ELF-1 (cell line): ENCODE data around the gene PUM2.
A peak's percentile ranks its signal among the peaks of the same experiment; 100 is the strongest.

Experiments used
- DNase-seq: peaks from one replicate; pipeline ENCODE4 v3.0.0-alpha.2; 2016; ENCODE audit warnings: low read depth, low spot score

Gene PUM2

GRCh38 chr2:20348542-20348941, 2.1 kb downstream of the PUM2 start:
- peak; percentile 61 for DNase-seq

DNA sequence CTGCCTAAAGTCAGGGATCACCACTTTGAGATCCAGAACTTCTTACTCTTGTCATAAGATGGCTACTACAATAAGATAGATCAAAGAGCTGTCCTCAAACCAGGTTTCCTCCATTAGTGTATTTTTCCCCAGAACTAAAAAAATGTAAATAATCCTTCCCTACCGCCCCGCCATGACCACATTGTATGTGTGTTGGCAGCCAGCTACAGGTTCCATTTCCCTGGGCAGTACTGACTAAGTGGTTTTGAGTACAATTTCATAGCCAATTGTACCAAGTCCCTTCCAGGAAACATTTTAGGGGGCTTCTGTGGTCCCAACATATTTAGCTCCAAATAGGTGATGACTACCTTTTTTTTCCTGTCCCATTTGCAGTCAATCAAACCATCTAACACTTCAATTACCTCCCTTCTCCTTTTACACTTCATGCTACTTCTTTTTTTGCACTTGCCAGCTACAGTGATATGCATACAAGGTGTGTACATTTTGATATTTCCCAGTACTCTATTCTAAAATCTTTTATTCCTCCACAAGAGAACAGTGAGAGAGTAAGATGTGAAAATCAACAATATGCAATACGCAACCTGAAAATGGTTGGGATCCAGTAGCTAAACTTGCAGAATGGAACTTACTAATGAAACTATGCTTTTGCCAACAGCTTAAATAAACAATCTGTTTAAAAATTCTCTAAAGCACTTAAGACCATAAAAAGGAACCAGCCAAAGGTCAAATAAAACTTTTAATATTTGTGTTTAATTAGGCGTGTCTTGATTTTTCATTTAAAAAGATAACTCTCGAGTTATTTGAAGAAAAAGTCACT, 3.9 kb downstream of the PUM2 start:
- no peak for DNase-seq

DNA sequence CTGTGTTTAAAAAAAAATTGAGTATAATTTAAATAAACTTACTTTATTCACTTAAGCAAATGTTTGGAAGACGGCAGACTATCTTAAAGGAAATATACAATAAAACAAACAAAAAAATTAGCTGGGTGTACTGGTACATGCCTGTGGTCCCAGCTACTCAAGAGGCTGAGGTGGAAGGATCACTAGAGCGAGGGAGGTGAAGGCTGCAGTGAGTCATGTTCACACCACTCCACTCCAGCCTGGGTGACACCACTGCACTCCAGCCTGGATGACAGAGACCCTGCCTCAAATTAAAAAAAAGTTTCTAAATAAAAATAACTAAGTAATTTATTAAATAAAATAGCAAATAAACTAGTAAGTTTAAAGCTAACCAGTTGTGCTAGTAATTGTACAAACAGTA, 7.5 kb downstream of the PUM2 start:
- no peak for DNase-seq

DNA sequence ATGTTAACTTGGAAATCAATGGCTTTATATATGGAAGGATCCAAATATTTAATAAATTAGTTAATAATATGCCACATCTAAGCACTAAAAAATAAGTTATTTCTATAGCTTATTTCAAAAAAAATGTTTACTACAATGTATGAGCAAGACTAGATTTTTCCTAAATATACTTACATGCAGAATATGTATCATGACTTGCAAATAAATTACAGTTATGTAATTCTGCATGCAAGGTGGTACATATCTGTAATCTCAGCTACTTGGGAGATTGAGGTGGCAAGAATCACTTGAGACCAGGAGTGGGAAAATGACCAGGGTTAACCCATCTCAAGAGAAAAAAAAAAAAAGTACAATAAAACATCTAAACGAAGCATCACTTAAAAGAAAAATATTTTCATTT, 11.6 kb downstream of the PUM2 start:
- DNase-seq = no peak

DNA sequence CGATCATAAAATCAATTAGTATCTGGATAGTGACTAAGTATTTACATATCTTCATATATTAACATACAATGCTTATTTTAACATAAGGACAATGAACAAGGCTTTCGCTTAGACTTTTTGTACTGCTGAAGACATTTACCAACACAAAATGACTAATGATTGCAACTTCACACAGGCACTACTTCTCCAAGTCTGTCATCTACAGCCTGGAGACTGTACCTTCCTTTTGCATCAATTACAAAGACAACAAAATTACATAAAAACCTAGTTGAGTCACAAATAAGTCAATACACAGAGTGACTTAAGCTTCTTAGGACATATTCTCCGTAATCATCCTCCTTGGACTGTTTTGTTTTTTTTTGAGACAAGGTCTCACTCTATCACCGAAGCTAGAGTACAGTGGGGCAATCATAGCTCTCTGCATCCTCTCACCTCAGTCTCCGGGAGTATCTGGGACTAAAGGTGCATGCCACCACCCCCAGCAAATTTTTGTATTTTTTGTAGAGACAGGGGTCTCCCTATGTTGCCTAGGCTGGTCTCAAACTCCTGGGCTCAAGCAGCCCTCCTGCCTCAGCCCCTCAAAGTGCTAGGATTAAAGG, 15.9 kb downstream of the PUM2 start:
- no peak for DNase-seq

DNA sequence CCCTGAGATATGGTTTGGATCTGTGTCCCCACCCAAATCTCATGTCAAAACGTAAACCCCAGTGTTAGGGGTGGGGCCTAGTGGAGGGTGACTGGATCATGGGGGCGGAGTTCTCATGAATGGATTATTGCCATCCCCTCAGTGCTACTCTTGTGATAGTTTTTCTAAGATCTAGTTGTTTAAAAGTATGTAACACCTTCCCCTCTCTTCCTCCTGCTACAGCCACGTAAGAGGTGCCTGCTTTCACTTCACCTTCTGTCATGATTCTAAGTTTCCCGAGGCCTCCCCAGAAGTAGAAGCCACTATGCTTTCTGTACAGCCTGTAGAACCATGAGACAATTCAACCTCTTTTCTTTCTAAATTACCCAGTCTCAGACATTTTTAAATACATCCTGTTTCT, 16.9 kb downstream of the PUM2 start:
- no peak for DNase-seq

DNA sequence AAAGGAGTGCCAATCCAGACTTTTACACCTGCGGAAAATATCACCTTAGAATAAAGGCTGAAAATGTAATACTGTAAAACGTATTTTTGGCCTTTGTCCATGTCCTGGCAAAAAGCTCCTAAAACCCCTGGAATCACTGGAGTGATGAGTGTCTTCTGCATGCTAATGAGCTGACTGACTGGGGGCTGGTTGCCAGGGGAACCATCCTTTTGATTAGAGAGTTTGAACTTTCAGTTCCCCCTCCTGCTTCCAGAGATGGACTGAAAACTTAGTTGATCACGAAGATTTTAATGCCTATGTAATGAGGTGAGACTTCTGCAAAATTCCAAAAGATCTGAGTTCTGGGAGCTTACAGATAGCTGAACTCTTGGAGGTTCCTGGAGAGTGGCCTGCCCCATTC, 20.5 kb downstream of the PUM2 start:
- no peak for DNase-seq

- no peak for DNase-seq
Measured at GRCh38 chr2:20327370-20327769, 23.3 kb downstream of the PUM2 start.

- DNase-seq = peak; percentile 70
Measured at GRCh38 chr2:20326163-20326780, 24.4 kb downstream of the PUM2 start.

- DNase-seq = no peak
Measured at GRCh38 chr2:20322527-20323300, 27.9 kb downstream of the PUM2 start.

DNA sequence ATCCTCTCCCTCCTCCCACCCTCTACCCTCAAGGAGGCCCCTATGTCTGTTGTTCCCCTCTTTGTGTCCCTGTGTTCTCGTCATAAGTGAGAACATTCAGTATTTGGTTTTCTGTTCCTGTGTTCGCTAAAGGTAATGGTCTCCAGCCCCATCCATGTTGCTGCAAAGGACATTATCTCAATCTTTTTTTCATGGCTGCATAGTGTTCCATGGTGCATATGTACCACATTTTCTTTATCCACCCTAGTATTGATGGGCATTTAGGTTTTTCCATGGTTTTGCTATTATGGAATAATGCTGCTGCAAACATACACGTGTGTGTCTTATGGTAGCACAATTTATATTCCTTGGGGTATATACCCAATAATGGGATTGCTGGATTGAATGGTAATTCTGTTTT, 33.0 kb downstream of the PUM2 start:
- no peak for DNase-seq

- DNase-seq = no peak
Measured at GRCh38 chr2:20317197-20317596, 33.4 kb downstream of the PUM2 start.

GRCh38 chr2:20314562-20315501, 35.8 kb downstream of the PUM2 start:
- DNase-seq = no peak

GRCh38 chr2:20313659-20314058, 37.0 kb downstream of the PUM2 start:
- DNase-seq = no peak

DNA sequence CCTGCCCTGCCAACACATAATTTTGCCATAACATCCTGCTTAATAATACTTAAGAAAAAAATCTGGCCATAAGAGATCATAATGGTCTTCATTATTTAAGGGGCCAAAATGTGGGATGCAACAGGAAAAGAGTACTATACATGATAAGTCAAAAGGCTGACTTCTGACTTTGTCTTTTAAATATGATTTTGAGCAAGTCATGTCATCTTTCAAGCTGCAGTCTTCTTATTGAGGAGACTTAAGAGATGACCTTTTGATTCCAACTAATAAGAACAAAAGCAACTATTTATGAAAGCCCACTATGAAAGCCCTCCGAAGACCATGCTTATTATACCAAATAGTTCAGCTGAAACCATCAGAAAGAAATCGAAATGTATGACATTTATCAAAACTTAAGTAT, 41.6 kb downstream of the PUM2 start:
- no peak for DNase-seq

DNA sequence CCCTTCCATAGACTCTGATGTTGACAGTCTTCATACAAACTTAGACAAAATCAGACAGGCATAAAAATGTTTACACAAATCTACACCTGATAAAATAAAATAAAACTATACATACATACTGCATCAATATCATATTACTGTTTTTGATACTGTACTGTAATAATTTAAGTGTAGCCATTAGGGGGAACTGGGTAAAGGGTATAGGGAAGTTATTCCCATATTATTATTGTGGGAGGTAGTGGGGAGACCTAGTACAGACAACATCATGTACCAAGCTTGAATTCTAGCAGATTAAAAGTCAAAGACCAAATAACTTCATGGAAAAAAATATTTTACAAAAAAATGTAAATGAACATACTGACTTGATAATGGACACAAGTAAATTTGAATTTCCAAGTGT, 43.3 kb downstream of the PUM2 start:
- no peak for DNase-seq

DNA sequence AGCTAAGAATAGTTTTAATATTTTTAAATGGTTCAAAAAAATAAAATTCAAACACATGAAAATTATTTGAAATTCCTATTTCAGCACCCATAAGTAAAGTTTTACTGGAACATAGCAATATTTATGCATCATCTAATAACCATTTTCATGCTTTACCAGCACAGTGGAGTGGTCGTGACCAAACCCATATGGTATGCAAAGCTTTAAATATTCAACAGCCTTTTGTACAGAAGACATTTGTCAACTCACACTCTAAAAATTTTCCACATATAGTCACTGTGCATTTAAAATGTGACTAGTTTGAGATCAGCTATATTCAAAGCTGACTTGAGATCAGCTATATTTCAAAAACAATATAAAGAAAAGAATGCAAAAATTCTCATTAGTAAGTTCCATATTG, 46.2 kb downstream of the PUM2 start:
- no peak for DNase-seq

DNA sequence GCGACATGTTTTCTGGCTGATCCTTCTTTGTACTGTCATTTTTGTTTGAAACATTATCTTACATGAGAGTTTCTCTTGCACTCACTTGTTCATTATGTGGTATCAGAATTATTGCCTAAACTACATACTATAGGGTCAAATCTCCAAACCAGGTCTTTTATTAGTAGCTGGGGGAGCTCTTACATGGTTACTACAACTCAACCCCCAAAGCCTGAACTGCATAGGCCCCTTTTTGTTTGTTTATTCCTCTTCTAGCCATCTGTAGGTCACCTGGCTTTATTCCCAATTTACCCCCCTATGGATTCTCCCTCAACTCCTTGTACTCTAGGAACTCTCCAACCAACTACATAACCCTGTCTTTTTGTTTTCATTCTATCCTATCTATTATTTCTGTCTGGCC, 46.7 kb downstream of the PUM2 start:
- DNase-seq = no peak

GRCh38 chr2:20302019-20302418, 48.6 kb downstream of the PUM2 start:
- no peak for DNase-seq

DNA sequence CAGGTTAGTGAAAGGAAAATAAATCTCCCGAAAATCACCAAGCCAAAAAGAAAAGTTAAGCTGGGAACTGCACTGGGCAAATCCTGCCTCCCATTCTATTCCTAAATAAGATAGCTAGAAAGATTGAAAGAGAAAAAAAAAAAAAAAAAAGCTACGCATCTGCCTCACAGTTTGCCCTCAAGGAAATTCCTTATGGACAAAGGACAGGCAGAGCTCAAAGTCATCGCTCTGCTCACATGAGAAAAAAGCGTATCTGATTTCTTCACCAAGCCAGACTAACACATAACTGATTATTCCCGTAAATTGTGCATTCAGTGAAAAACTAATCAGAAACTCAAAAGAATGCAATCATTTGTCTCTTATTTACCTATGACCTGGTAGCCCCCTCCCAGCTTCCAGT, 50.0 kb downstream of the PUM2 start:
- peak; percentile 39 for DNase-seq

DNA sequence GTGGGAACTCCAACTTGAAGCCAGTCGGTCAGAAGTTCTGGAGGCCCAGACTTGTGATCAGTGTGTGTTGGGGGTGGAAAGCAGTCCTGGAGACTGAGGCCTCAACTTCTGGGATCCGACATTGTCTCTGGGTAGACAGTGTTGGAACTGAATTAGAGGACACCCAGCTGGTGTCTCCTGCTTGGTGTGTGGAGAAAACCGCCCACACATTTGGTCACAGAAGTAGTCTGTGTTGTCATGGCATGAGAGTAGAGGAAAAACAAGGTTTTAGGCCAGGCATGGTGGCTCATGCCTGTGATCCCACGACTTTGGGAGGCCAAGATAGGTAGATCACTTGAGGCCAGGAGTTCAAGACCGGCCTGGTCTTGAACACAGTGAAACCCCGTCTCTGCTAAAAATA, 51.5 kb downstream of the PUM2 start:
- no peak for DNase-seq
